Upper lobe of left lung (tissue), 6 donors: ENCODE data around the gene ADAMTS12. TPM values are rescaled to one million over a fixed set of nuclear protein-coding genes. Genes with fewer than 3 reads are reported as not detected.
A peak's percentile ranks its signal among the peaks of the same experiment; 100 is the strongest.

Experiments
- ATAC-seq, 2 donors: fragments of 200-7000 bp; cut with Tn5 transposase; one replicate each; pipeline ENCODE4 v1.9.1; 2022; ENCODE audit warnings: mild to moderate bottlenecking in 2 of 2, moderate library complexity in 2 of 2; ENCODE audit not compliant: low FRiP score in 2 of 2
- DNase-seq, 2 donors: peaks; one replicate each; pipeline ENCODE4 v3.0.0-alpha.2; 2019 to 2020
- H3K27ac ChIP-seq, 4 donors: fragments of 200-600 bp; sonication (generic); one replicate each; pipeline ENCODE4 v1.5.1; 2016 to 2019
- H3K27me3 ChIP-seq, 4 donors: fragments of 200-600 bp; sonication (generic); one replicate each; pipeline ENCODE4 v1.5.1; 2017 to 2019
- H3K36me3 ChIP-seq, 4 donors: fragments of 200-600 bp; sonication (generic); one replicate each; pipeline ENCODE4 v1.5.1; 2016 to 2019
- H3K4me1 ChIP-seq, 4 donors: fragments of 200-600 bp; sonication (generic); one replicate each; pipeline ENCODE4 v1.5.1; 2018 to 2019
- H3K4me3 ChIP-seq, 4 donors: fragments of 200-600 bp; sonication (generic); one replicate each; pipeline ENCODE4 v1.5.1; 2017 to 2019; ENCODE audit warnings: mild to moderate bottlenecking in 2 of 4, moderate library complexity in 1 of 4
- H3K9me3 ChIP-seq, 4 donors: fragments of 200-600 bp; sonication (generic); one replicate each; pipeline ENCODE4 v1.5.1; 2018 to 2019
- EP300 ChIP-seq, 4 donors: sonication (generic); formaldehyde crosslinking; IDR thresholded peaks; one replicate each; pipeline ENCODE4 v1.5.1; 2017; ENCODE audit warnings: antibody characterized with exemption in 4 of 4, control low read depth in 2 of 4
- POLR2A ChIP-seq, 4 donors: fragments of 450-650 bp; IDR thresholded peaks; one replicate each; pipeline ENCODE4 v1.5.1; 2016 to 2017; ENCODE audit warnings: antibody characterized with exemption in 4 of 4, mild to moderate bottlenecking in 2 of 4
- POLR2AphosphoS5 ChIP-seq, 2 donors: sonication (generic); formaldehyde crosslinking; IDR thresholded peaks; one replicate each; pipeline ENCODE4 v1.5.1; 2017; ENCODE audit warnings: antibody characterized with exemption in 2 of 2
- whole genome bisulfite sequencing, 2 donors: methylation state at CpG; one replicate each; pipeline ENCODE4 v1.1.5; 2017 to 2018; 5-methylcytosine and 5-hydroxymethylcytosine counted together
- total RNA-seq, 6 donors: library from RNA; depleted of rRNA in 4 of 6; stranded (reverse); fragments of >200 nt in 4 of 6; gene quantifications; one replicate each; pipeline versions ENCODE4 v1.1.0 to v1.2.1, GENCODE V29; 2016 to 2021
- TF ChIP-seq, protein P1 (sequence below), 6 experiments: fragments of 450-650 bp in 4 of 6; fragments of 200-600 bp in 2 of 6; sonication (generic) in 2 of 6; IDR thresholded peaks; one replicate each; pipeline ENCODE4 v1.5.1; 2016 to 2019; ENCODE audit warnings: antibody characterized with exemption in 6 of 6
- donor health status: DM: no; HTN: no; CAD: no; lungs with moderate emphysema.
- donor health status: DM: no; HTN: yes; CAD: no; lungs with severe emphysema.

The ADAMTS12 gene
- total RNA-seq, 6 donors from 2014 or later, result 2.3 to 16.8 (median 7.4) TPM

DNA sequence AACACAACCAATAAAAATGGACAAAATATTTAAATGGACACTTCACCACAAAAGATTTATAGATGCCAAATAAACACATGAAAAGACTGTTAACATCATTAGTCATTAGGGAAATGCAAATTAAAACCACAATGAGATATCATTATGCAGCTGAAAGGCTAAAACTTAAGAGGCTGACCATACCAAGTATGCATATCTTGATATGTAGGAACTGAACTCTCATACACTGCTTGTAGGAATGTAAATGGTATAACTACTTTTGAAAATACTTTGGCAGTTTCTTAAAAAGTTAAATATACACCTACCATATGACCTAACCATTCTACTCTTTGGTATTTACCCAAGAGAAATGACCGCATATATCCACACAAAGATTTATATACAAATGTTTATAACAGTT is 13.6 kb upstream of the ADAMTS12 start:
- peaks cover 3 to 14% (median 9%) of the 10 kb centered on the region in 4 donors for H3K9me3 ChIP-seq
- H3K36me3 ChIP-seq, result no peaks in the 10 kb centered on the region
- ATAC-seq (no peak), DNase-seq (no peak)
- no peaks in the 10 kb centered on the region for H3K27me3 ChIP-seq
- H3K4me1 ChIP-seq, result no peaks in the 10 kb centered on the region
- 63 to 70% methylated on average over 1 of the region's 1 CpG for WGBS, 2 donors
- no peak overlapping the region for H3K4me3 ChIP-seq
- H3K27ac ChIP-seq, result no peak overlapping the region
- TF ChIP-seq, protein P1, sequence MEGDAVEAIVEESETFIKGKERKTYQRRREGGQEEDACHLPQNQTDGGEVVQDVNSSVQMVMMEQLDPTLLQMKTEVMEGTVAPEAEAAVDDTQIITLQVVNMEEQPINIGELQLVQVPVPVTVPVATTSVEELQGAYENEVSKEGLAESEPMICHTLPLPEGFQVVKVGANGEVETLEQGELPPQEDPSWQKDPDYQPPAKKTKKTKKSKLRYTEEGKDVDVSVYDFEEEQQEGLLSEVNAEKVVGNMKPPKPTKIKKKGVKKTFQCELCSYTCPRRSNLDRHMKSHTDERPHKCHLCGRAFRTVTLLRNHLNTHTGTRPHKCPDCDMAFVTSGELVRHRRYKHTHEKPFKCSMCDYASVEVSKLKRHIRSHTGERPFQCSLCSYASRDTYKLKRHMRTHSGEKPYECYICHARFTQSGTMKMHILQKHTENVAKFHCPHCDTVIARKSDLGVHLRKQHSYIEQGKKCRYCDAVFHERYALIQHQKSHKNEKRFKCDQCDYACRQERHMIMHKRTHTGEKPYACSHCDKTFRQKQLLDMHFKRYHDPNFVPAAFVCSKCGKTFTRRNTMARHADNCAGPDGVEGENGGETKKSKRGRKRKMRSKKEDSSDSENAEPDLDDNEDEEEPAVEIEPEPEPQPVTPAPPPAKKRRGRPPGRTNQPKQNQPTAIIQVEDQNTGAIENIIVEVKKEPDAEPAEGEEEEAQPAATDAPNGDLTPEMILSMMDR (IDR thresholded peaks at IDR 0.05), result no peak
- TF ChIP-seq POLR2AphosphoS5 (IDR thresholded peaks at IDR 0.05) (no peak), EP300 (IDR thresholded peaks at IDR 0.05) (no peak)

DNA sequence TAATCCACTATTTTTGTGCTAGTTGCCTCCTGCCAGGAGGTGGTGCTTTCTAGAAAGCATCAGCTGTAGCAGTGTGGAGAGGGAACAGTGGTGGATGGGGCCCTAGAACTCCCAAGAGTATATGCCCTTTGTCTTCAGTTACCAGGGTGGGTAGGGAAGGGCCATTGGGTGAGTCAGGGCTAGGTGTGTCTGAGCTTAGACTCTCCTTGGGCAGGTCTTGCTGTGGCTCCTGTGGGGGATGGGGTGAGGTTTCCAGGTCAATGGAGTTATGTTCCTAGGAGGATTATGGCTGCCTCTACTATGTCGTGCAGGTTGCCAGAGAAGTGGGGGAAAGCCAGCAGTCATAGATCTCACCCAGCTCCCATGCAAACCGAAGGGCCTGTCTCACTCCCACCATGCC is 11.3 kb upstream of the ADAMTS12 start:
- Histone ChIP-seq H3K27ac (no peak overlapping the region), H3K9me3 (peaks cover 3 to 14% (median 9%) of the 10 kb centered on the region in 4 donors), H3K27me3 (no peaks in the 10 kb centered on the region), H3K4me3 (no peak overlapping the region), H3K4me1 (no peaks in the 10 kb centered on the region), H3K36me3 (no peaks in the 10 kb centered on the region)
- TF ChIP-seq, protein P1 (IDR thresholded peaks at IDR 0.05), result no peak
- TF ChIP-seq POLR2A (IDR thresholded peaks at IDR 0.05), result no peak
- TF ChIP-seq EP300 (IDR thresholded peaks at IDR 0.05), result no peak
- TF ChIP-seq POLR2AphosphoS5 (IDR thresholded peaks at IDR 0.05), result no peak
- WGBS, 2 donors, result 88 to 100% methylated on average over 1 to 2 of the region's 2 CpGs
- ATAC-seq (no peak), DNase-seq (no peak)

DNA sequence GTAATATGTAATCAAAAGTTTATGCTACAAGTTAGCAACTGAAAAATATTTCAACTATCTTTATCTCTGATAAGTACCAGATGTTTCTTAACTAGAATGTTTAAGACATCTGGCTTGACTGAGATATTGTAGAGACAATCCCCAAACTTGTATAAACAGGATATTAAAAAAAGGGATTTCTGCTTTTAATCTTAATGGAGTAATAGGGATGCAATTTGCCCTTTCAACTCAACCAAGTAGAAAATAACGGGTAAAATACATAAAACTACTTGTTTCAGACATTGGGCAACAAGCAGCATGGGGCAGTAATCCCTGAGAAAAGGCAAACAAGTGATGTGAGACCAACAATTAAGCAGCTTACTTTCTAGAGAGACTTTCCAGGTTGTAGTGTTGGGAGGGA is 9.4 kb upstream of the ADAMTS12 start:
- H3K27ac ChIP-seq, result no peak overlapping the region
- no peak for TF ChIP-seq POLR2A (IDR thresholded peaks at IDR 0.05)
- no peak for TF ChIP-seq POLR2AphosphoS5 (IDR thresholded peaks at IDR 0.05)
- TF ChIP-seq, protein P1 (IDR thresholded peaks at IDR 0.05), result no peak
- no peak for TF ChIP-seq EP300 (IDR thresholded peaks at IDR 0.05)
- no peaks in the 10 kb centered on the region for H3K27me3 ChIP-seq
- DNase-seq (no peak), ATAC-seq (no peak)
- H3K4me3 ChIP-seq, result no peak overlapping the region
- H3K9me3 ChIP-seq, result peaks cover 0 to 6% (median 0%) of the 10 kb centered on the region in 4 donors
- no peaks in the 10 kb centered on the region for H3K4me1 ChIP-seq
- no peaks in the 10 kb centered on the region for H3K36me3 ChIP-seq
- 53 to 62% methylated on average over 1 of the region's 1 CpG for WGBS, 2 donors

DNA sequence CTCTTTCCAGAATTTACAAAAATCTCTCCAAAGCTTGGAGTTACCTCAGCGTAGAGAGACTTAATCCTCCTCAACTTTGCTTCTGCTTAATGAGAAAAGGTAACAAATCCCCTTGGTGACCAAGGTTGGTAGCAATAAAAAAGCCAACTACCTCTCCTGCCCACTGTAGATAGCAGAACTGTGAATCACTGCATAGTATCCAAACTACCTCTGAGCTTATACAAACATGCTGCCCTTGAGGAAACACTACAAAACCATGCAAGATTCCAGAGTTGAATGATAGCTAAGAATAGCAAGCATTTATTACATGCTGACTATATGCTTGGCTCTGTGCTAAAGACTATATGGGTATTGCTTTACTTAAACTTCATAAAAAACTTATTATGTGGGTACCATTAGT is 2.8 kb upstream of the ADAMTS12 start:
- Histone ChIP-seq H3K27me3 (peaks cover 0 to 2% (median 0%) of the 10 kb centered on the region in 4 donors), H3K36me3 (no peaks in the 10 kb centered on the region), H3K4me3 (no peak overlapping the region), H3K27ac (no peak overlapping the region), H3K4me1 (peaks cover 8 to 14% (median 9%) of the 10 kb centered on the region in 4 donors), H3K9me3 (no peaks in the 10 kb centered on the region)
- no peak for ATAC-seq
- 76 to 91% methylated on average over 1 of the region's 1 CpG for WGBS, 2 donors
- TF ChIP-seq, protein P1 (IDR thresholded peaks at IDR 0.05), result no peak
- TF ChIP-seq EP300 (IDR thresholded peaks at IDR 0.05), result no peak
- no peak for TF ChIP-seq POLR2AphosphoS5 (IDR thresholded peaks at IDR 0.05)
- DNase-seq, result no peak

DNA sequence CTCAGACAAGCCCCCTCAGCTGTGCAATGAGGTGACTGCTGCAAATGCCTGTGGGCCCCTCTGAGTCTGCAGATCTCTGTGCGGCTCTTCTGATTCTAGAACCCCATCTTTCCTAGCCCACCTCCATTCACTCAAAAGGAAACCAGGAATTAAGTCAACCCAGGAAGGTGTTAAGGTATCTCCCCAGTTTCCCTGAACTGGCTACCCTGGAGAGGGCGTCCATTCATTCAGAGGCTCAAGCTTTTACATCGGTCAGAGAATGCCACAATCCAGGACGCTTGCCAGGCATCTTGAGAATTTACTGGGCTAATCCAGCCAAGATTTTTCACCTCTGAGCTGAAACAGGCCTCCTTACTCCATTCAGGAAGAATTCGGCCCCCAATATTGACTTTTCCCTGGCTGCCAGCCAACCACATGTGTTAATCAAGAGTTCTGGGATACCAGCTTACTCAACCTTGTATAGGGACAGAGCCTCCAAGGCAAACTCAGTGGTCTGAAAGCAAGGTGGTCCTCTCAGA is 889 bp upstream of the ADAMTS12 start:
- ATAC-seq, result peak in 1 of 2 donors; percentile 39
- Histone ChIP-seq H3K4me3 (peak overlapping the region in 1 of 4 donors; percentile 46), H3K36me3 (no peaks in the 10 kb centered on the region), H3K9me3 (no peaks in the 10 kb centered on the region), H3K27me3 (peaks cover 0 to 2% (median 0%) of the 10 kb centered on the region in 4 donors), H3K27ac (peak overlapping the region; percentile 18 to 52 (median 32)), H3K4me1 (peaks cover 8 to 14% (median 9%) of the 10 kb centered on the region in 4 donors)
- 44 to 54% methylated on average over 5 of the region's 5 CpGs for WGBS, 2 donors
- no peak for DNase-seq
- TF ChIP-seq POLR2A (IDR thresholded peaks at IDR 0.05), result no peak
